K562 (cell line): ENCODE measurements around the gene MPV17L2. TPM values are rescaled to one million over a fixed set of nuclear protein-coding genes. Genes with fewer than 3 reads are reported as not detected.

Experiments used
- ATAC-seq: fragments of 200-7000 bp; cut with Tn5 transposase; 3 replicates; pipeline ENCODE4 v1.9.1; 2020; ENCODE audit warnings: moderate library complexity
- BruUV-seq: library from RNA; stranded (reverse); fragments of 400-500 nt; replicated peaks from 2 replicates; lab custom pipeline; 2021; lab: Mats Ljungman, UMichigan
- CTCF ChIA-PET: fragments of 300-600 bp; formaldehyde crosslinking; extraction: SDS; loops from one replicate; lab custom pipeline; 2021; ENCODE audit warnings: low intra/inter-chr PET ratio; lab: Yijun Ruan, JAX
- POLR2A ChIA-PET: fragments of 300-600, 350-650 bp; sonication (Branson Sonifier 250); formaldehyde crosslinking; extraction: SDS; loops from one replicate; lab custom pipeline; 2021; ENCODE audit warnings: antibody characterized with exemption, inconsistent platforms; lab: Yijun Ruan, JAX
- DNase-seq, 4 experiments: peaks; one replicate each; pipeline versions ENCODE4 v3.0.0 to v3.0.0-alpha.2; 2011 to 2018; ENCODE audit warnings: low spot score in 3 of 4, mixed read lengths in 3 of 4; ENCODE audit errors: extremely low read depth in 1 of 4
- FAIRE-seq: peaks from 2 replicates; lab custom pipeline; 2011; peaks lifted over from hg19 to GRCh38; lab: Jason Lieb, UNC
- H2AFZ ChIP-seq: 2 replicates; pipeline ENCODE4 v1.6.0; 2011; ENCODE audit warnings: low read depth, low read length, control low read depth, inconsistent platforms
- H3K27ac ChIP-seq: fragments of 200-600 bp; 3 replicates; pipeline ENCODE4 v1.8.0; 2011; ENCODE audit warnings: low read depth, mild to moderate bottlenecking, control low read depth, inconsistent platforms, low read length, moderate library complexity, mixed read lengths; ENCODE audit errors: extremely low read depth
- H3K27me3 ChIP-seq, 2 experiments: fragments of 300-600 bp in 1 of 2; 2 replicates in 1 of 2; 3 replicates in 1 of 2; pipeline versions ENCODE4 v1.6.0 to v1.8.0; 2011; ENCODE audit warnings: inconsistent platforms in 2 of 2, low read length in 2 of 2, mild to moderate bottlenecking in 1 of 2, mixed read lengths in 1 of 2, moderate library complexity in 1 of 2; ENCODE audit not compliant: control insufficient read depth in 2 of 2, insufficient read depth in 2 of 2
- H3K36me3 ChIP-seq: fragments of 300-600 bp; 3 replicates; pipeline ENCODE4 v1.8.0; 2011; ENCODE audit warnings: mild to moderate bottlenecking, low read length, inconsistent platforms; ENCODE audit not compliant: control insufficient read depth, insufficient read depth
- H3K4me1 ChIP-seq, 2 experiments: fragments of 200-600 bp in 1 of 2; replicated peaks in 1 of 2; 2 replicates in 1 of 2; 3 replicates in 1 of 2; pipeline versions ENCODE4 v1.5.1 to v1.8.0; 2011; ENCODE audit warnings: inconsistent platforms in 2 of 2, low read length in 2 of 2, mild to moderate bottlenecking in 1 of 2, mixed read lengths in 1 of 2, moderate library complexity in 1 of 2; ENCODE audit not compliant: control insufficient read depth in 2 of 2, insufficient read depth in 2 of 2
- H3K4me2 ChIP-seq: 2 replicates; pipeline ENCODE4 v1.6.1; 2011; ENCODE audit warnings: low read length, control low read depth, inconsistent platforms, mixed read lengths; ENCODE audit not compliant: insufficient read depth
- H3K4me3 ChIP-seq: fragments of 200-600 bp; sonication (generic), shearing (Covaris generic); 2 replicates; pipeline ENCODE4 v1.5.1; 2016; ENCODE audit warnings: control low read depth, inconsistent platforms
- H3K79me2 ChIP-seq: fragments of 200-600 bp; 3 replicates; pipeline ENCODE4 v1.8.0; 2011; ENCODE audit warnings: low read length, inconsistent platforms; ENCODE audit not compliant: control insufficient read depth, insufficient read depth
- H3K9ac ChIP-seq, 2 experiments: 2 replicates each; pipeline versions ENCODE4 v1.6.0 to v1.6.1; 2011; ENCODE audit warnings: low read depth in 2 of 2, low read length in 2 of 2, control low read depth in 1 of 2, inconsistent platforms in 1 of 2, mild to moderate bottlenecking in 1 of 2, mixed read lengths in 1 of 2; ENCODE audit not compliant: insufficient read depth in 1 of 2
- H3K9me1 ChIP-seq: one replicate; pipeline ENCODE4 v1.6.0; 2011; ENCODE audit warnings: inconsistent platforms, mild to moderate bottlenecking, low read length, moderate library complexity; ENCODE audit not compliant: control insufficient read depth, insufficient read depth
- H3K9me3 ChIP-seq: replicated peaks from 2 replicates; pipeline ENCODE4 v1.5.1; 2011; ENCODE audit warnings: low read depth, low read length, inconsistent platforms; ENCODE audit not compliant: control insufficient read depth, insufficient read depth
- H4K20me1 ChIP-seq: replicated peaks from 2 replicates; pipeline ENCODE4 v1.6.1; 2011; ENCODE audit warnings: low read length, inconsistent platforms, mixed read lengths; ENCODE audit not compliant: control insufficient read depth, insufficient read depth
- CREB1 ChIP-seq, 2 experiments: sonication (generic) in 1 of 2; formaldehyde crosslinking in 1 of 2; IDR thresholded peaks; 2 replicates each; pipeline versions ENCODE4 v1.6.1 to v1.8.0; 2012 to 2022; ENCODE audit warnings: inconsistent platforms in 1 of 2, mild to moderate bottlenecking in 1 of 2, missing genetic modification reagents in 1 of 2, moderate library complexity in 1 of 2
- EP400 ChIP-seq: fragments of 450-650 bp; IDR thresholded peaks from 2 replicates; pipeline ENCODE4 v1.6.1; 2017; ENCODE audit warnings: antibody characterized with exemption, mild to moderate bottlenecking, moderate library complexity
- GABPA ChIP-seq: fragments of 200-800 bp; sonication (Bioruptor generic); conservative IDR thresholded peaks from 2 replicates; pipeline ENCODE4 v1.6.1; 2016; ENCODE audit warnings: low read depth, missing genetic modification characterization, missing compliant biosample characterization
- HDAC1 ChIP-seq, 2 experiments: fragments of 450-650 bp; IDR thresholded peaks; 2 replicates each; pipeline ENCODE4 v1.6.1; 2016 to 2017; ENCODE audit warnings: inconsistent platforms in 1 of 2, mild to moderate bottlenecking in 1 of 2, moderate library complexity in 1 of 2
- HDGF ChIP-seq: fragments of 450-650 bp; IDR thresholded peaks from 2 replicates; pipeline ENCODE4 v1.6.1; 2016
- LCOR ChIP-seq: sonication (generic); formaldehyde crosslinking; IDR thresholded peaks from 2 replicates; pipeline ENCODE4 v1.8.0; 2022; ENCODE audit warnings: mild to moderate bottlenecking, missing genetic modification reagents
- MAZ ChIP-seq, 2 experiments: fragments of 450-650 bp in 1 of 2; sonication (generic) in 1 of 2; formaldehyde crosslinking; IDR thresholded peaks in 1 of 2; conservative IDR thresholded peaks in 1 of 2; 2 replicates each; pipeline versions ENCODE4 v1.4.0 to v1.5.0; 2020; ENCODE audit warnings: mild to moderate bottlenecking in 1 of 2, missing genetic modification reagents in 1 of 2
- NRF1 ChIP-seq, 2 experiments: fragments of 450-650 bp; IDR thresholded peaks in 1 of 2; conservative IDR thresholded peaks in 1 of 2; 2 replicates each; pipeline ENCODE4 v1.6.1; 2014; ENCODE audit warnings: mild to moderate bottlenecking in 2 of 2
- POLR2H ChIP-seq: IDR thresholded peaks from 2 replicates; pipeline ENCODE4 v1.6.1; 2016; ENCODE audit warnings: missing genetic modification characterization, low read depth, mild to moderate bottlenecking, control low read depth, missing compliant biosample characterization, moderate library complexity
- ZBTB17 ChIP-seq: fragments of 450-650 bp; formaldehyde crosslinking; IDR thresholded peaks from 2 replicates; pipeline ENCODE4 v1.4.0; 2020; ENCODE audit warnings: mild to moderate bottlenecking
- ZNF212 ChIP-seq: fragments of 450-650 bp; formaldehyde crosslinking; IDR thresholded peaks from 2 replicates; pipeline ENCODE4 v1.4.0; 2020; ENCODE audit warnings: mild to moderate bottlenecking
- ZNF263 ChIP-seq: sonication (generic); formaldehyde crosslinking; IDR thresholded peaks from 2 replicates; pipeline ENCODE4 v1.8.0; 2022; ENCODE audit warnings: mild to moderate bottlenecking, missing genetic modification reagents, borderline replicate concordance
- ZNF830 ChIP-seq: fragments of 250-450 bp; sonication (Bioruptor Pico); IDR thresholded peaks from 2 replicates; pipeline ENCODE4 v1.5.0; 2021; ENCODE audit warnings: mild to moderate bottlenecking
- WGBS: fragments of 100-300 bp; shearing (Covaris generic); methylation state at CpG from one replicate; pipeline ENCODE4 v1.1.6; 2016; ENCODE audit warnings: low coverage, mixed read lengths; ENCODE audit not compliant: insufficient coverage; ENCODE audit errors: missing lambda C conversion rate; 5-methylcytosine and 5-hydroxymethylcytosine counted together
- in situ Hi-C: fragments of 300-500 bp; cut with MboI; formaldehyde crosslinking; loops from 4 replicates; pipeline ENCODE4 v1.15.0; 2018; ENCODE audit warnings: inconsistent platforms, mixed read lengths
- intact Hi-C: fragments of 100-400 bp; cut with micrococcal nuclease; formaldehyde crosslinking; loops from 2 replicates; pipeline ENCODE4 v1.14.2; 2022
- polyA plus RNA-seq, 8 experiments: library from polyadenylated mRNA; depleted of rRNA in 4 of 8; stranded (reverse) in 5 of 8; unstranded in 3 of 8; fragments of >200 nt; fragmentation: Nextera tagmentation in 2 of 8; fragmentation: Illumina TruSeq in 1 of 8; extraction: Ambion mirVana in 2 of 8; extraction: Trizol in 1 of 8; gene quantifications; 2 replicates each; pipeline versions ENCODE4 v1.2.1 to v1.2.3, GENCODE V29; 2011 to 2014; ENCODE audit warnings: inconsistent platforms in 1 of 8, missing spikeins in 1 of 8
- total RNA-seq, 7 experiments: library from RNA; depleted of rRNA in 6 of 7; stranded (reverse); fragments of >200 nt in 6 of 7; fragmentation: Illumina TruSeq in 2 of 7; extraction: Trizol in 2 of 7; gene quantifications; 2 replicates each; pipeline versions ENCODE4 v1.2.1 to v1.2.3, GENCODE V29; 2011 to 2021; ENCODE audit warnings: low replicate concordance in 1 of 7
- TF ChIP-seq, protein P1 (sequence below): fragments of 450-650 bp; IDR thresholded peaks from 2 replicates; pipeline ENCODE4 v1.6.1; 2014; ENCODE audit warnings: low read depth, mild to moderate bottlenecking, moderate library complexity, borderline replicate concordance
- TF ChIP-seq, protein P2 (sequence below): sonication (generic); formaldehyde crosslinking; IDR thresholded peaks from 2 replicates; pipeline ENCODE4 v1.9.0; 2022; ENCODE audit warnings: mild to moderate bottlenecking, missing genetic modification reagents
- TF ChIP-seq, protein P3 (sequence below), 2 experiments: IDR thresholded peaks; 2 replicates each; pipeline ENCODE4 v1.6.1; 2011; ENCODE audit warnings: borderline replicate concordance in 1 of 2, control low read depth in 1 of 2, low read depth in 1 of 2, low read length in 1 of 2, mild to moderate bottlenecking in 1 of 2, mixed read lengths in 1 of 2, moderate library complexity in 1 of 2; ENCODE audit not compliant: insufficient read depth in 1 of 2, insufficient read length in 1 of 2, poor library complexity in 1 of 2, severe bottlenecking in 1 of 2; ENCODE audit errors: extremely low read depth in 1 of 2

The MPV17L2 gene
- total and polyA plus RNA-seq, 9 of the 15 experiments (the other 6 are each of a cell fraction or from before 2014, with no cell fraction given), result 10.6 to 60.2 (median 28.5) TPM

DNA sequence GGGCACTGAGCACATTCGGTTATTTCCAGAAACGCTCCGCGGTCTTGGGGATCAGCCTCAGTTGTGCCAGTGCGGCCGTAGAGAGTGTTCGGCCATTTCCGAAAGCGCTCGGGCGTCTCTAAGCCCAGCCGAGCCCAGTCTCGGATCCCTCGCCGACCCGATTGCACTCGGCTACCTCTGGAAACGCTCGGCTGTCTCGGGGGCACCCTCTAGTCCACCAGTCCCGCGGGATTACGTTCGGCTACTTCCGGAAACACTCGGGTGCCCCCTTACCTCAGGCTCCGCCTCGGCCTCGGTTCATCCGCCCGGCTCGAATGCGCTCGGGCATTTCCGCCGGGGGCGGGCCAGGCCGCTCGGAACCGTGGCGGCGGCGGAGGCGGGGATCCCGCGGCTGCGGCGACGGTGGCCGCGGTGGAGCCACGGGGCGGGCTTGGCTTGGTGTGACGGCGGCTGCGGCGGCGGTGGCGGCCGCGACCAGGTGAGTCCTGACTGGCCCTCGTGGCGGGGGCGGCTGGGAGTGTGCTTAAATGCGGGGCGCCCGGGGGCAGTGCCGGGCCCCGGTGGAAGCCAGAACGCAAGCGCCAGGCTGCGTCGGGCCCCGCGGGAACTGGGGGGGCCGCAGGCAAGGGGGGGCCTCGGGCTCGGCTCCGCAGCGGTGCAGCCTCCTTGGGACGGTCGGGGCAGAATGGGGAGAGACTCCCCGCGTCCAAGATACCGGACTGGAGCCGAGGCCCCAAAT is 40.0 kb upstream of the MPV17L2 start, which contains the start of gene PIK3R2:
Gene PIK3R2, plus strand, starts transcription at position 347 of the 739 bp plus-strand sequence. CDS start 2,717 bp downstream, outside the sequence.
- H3K27me3 ChIP-seq, result no peaks in the 10 kb centered on the region
- POLR2A ChIA-PET, result interaction anchor here (0.6 to 1.8 kb wide), 10 partner anchors 11 to 237 kb away, joined by 3 to 9 read pairs (median 4); partner anchors contain the start of genes GDF15 and MPV17L2
- H3K36me3 ChIP-seq, result peaks cover 28% of the 10 kb centered on the region; the same call in 2 of the 3 replicates
- in situ Hi-C loops, result no loop called here
- ATAC-seq (peak; percentile 91), DNase-seq (peak; percentile 93 to 99 (median 96)), FAIRE-seq (no peak)
- H3K4me1 ChIP-seq, result peaks cover 34 to 66% of the 10 kb centered on the region in 2 experiments
- CTCF ChIA-PET, result interaction anchor here (1.5 kb wide), 1 partner anchor 146 kb away, joined by 4 read pairs; no protein-coding TSS in a partner anchor
- peak within 1 kb of the TSS; percentile 88 to 94 for H3K9ac ChIP-seq
- H2AFZ ChIP-seq, result peak within 1 kb of the TSS; percentile 90
- peak within 1 kb of the TSS; percentile 82 for H3K4me3 ChIP-seq
- H3K27ac ChIP-seq, result peak within 1 kb of the TSS; percentile 89
- intact Hi-C loops, result loop anchor here (10.0 kb wide), 2 partner anchors 88 to 208 kb away; no protein-coding TSS in a partner anchor
- BruUV-seq, result no TSS peak
- H3K4me2 ChIP-seq, result peak within 1 kb of the TSS; percentile 96
- under 1% methylated on average over 67 of the region's 86 CpGs for WGBS
- H4K20me1 ChIP-seq, result peaks cover 19% of the 10 kb centered on the region
- no peaks in the 10 kb centered on the region for H3K9me3 ChIP-seq
- no peaks in the 10 kb centered on the region for H3K9me1 ChIP-seq
- peaks cover 42% of the 10 kb centered on the region for H3K79me2 ChIP-seq
- peak in 1 of 2 experiments; percentile 69; a peak in 2 of 4 replicates for TF ChIP-seq MAZ (CRISPR knock-in tag; conservative IDR thresholded peaks at IDR 0.05 in 1 of 2, IDR thresholded peaks at IDR 0.05 in 1 of 2)
- 0 out of 2 replicates have a peak, but pooled peaks have one; percentile 47 for TF ChIP-seq ZNF830 (CRISPR knock-in tag)
- no peak for TF ChIP-seq HDGF
- TF ChIP-seq LCOR (CRISPR knock-in tag), result no peak
- TF ChIP-seq GABPA, result peak; percentile 38; the same call in 1 of the 2 replicates
- TF ChIP-seq, protein P1, sequence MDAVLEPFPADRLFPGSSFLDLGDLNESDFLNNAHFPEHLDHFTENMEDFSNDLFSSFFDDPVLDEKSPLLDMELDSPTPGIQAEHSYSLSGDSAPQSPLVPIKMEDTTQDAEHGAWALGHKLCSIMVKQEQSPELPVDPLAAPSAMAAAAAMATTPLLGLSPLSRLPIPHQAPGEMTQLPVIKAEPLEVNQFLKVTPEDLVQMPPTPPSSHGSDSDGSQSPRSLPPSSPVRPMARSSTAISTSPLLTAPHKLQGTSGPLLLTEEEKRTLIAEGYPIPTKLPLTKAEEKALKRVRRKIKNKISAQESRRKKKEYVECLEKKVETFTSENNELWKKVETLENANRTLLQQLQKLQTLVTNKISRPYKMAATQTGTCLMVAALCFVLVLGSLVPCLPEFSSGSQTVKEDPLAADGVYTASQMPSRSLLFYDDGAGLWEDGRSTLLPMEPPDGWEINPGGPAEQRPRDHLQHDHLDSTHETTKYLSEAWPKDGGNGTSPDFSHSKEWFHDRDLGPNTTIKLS, result peak; percentile 58; the same call in 1 of the 2 replicates
- TF ChIP-seq HDAC1 (IDR thresholded peaks at IDR 0.05), result peak in 1 of 2 experiments; percentile 38; a peak in 1 of 4 replicates
- TF ChIP-seq, protein P2, sequence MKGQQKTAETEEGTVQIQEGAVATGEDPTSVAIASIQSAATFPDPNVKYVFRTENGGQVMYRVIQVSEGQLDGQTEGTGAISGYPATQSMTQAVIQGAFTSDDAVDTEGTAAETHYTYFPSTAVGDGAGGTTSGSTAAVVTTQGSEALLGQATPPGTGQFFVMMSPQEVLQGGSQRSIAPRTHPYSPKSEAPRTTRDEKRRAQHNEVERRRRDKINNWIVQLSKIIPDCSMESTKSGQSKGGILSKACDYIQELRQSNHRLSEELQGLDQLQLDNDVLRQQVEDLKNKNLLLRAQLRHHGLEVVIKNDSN (CRISPR knock-in tag), result no peak
- TF ChIP-seq EP400, result peak; percentile 3; the same call in 1 of the 2 replicates
- peak; percentile 54; the same call in 1 of the 2 replicates for TF ChIP-seq ZNF263
- peak; percentile 14; the same call in 1 of the 2 replicates for TF ChIP-seq ZBTB17 (CRISPR knock-in tag)
- peak; percentile 72 to 74 for TF ChIP-seq NRF1 (conservative IDR thresholded peaks at IDR 0.05 in 1 of 2, IDR thresholded peaks at IDR 0.05 in 1 of 2)
- TF ChIP-seq, protein P3, sequence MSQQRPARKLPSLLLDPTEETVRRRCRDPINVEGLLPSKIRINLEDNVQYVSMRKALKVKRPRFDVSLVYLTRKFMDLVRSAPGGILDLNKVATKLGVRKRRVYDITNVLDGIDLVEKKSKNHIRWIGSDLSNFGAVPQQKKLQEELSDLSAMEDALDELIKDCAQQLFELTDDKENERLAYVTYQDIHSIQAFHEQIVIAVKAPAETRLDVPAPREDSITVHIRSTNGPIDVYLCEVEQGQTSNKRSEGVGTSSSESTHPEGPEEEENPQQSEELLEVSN (IDR thresholded peaks at IDR 0.05; ENCODE audit: borderline replicate concordance in 1 of 2, extremely low read depth in 1 of 2, insufficient read depth in 1 of 2, insufficient read length in 1 of 2, low read depth in 1 of 2, low read length in 1 of 2, poor library complexity in 1 of 2, severe bottlenecking in 1 of 2), result peak; percentile 70 to 89
- TF ChIP-seq CREB1 (IDR thresholded peaks at IDR 0.05), result no peak
- 0 out of 2 replicates have a peak, but pooled peaks have one; percentile 12 for TF ChIP-seq CREB1 (CRISPR knock-in tag; IDR thresholded peaks at IDR 0.05)
- TF ChIP-seq ZNF212 (CRISPR knock-in tag), result 0 out of 2 replicates have a peak, but pooled peaks have one; percentile 24
- 0 out of 2 replicates have a peak, but pooled peaks have one; percentile 22 for TF ChIP-seq POLR2H (tag)
